ENCODE data around the gene CDK5. TPM values are rescaled to one million over a fixed set of nuclear protein-coding genes. Genes with fewer than 3 reads are reported as not detected.

The CDK5 gene
- total and polyA plus RNA-seq, 2 of the 13 experiments (the other 11 are each of a cell fraction or from before 2014, with no cell fraction given) = 16.4 to 21.3 TPM

DNA sequence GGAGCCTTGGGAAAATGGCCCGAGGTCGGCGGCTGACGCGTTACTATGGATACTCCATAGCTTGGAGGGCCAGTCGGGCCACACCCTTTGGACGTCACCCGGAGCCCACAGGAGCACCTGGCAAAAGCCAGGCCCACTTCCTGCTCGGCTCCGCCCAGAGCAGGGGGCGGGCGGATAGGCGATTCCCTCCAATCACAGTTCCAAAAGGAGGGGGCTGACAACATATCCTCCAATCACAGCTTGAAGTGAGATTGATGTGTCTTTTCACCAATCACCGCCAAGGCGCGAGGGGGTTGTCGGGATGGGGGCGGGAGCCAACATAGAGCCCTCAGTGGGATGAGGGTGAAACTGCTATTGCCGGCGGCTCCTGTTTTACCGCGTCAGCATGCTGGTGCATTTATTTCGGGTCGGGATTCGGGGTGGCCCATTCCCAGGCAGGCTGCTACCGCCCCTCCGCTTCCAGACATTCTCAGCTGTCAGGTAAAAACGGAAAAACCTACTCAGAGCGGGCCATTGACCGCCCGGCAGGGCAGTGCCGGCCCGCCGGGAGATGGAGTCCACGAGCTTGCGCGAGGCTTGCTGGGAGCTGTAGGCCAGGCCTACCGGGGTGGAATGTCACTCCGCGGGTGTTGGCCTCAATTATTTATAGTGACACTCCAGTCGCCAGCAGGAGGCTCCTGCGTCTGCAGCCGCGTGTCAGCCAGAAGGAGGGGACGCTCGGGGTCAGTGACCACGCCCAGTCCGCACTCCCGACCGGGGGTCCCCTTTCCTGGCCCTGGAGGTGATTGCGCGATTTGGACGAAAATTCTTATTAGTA, 29.4 kb downstream of the CDK5 start, which contains the start of gene ABCB8 (continued):
- TF ChIP-seq CREB3 (CRISPR knock-in tag; IDR thresholded peaks at IDR 0.05) (no peak), ELF3 (CRISPR knock-in tag; IDR thresholded peaks at IDR 0.05) (peak; percentile 74; the same call in 1 of the 2 replicates), POGK (CRISPR knock-in tag; conservative IDR thresholded peaks at IDR 0.05) (no peak), MIXL1 (CRISPR knock-in tag; IDR thresholded peaks at IDR 0.05) (peak; percentile 48; the same call in 1 of the 2 replicates), KLF9 (CRISPR knock-in tag; IDR thresholded peaks at IDR 0.05; ENCODE audit: low read depth) (peak; percentile 65), YY1 (IDR thresholded peaks at IDR 0.05; ENCODE audit: insufficient read depth, insufficient replicate concordance, low read depth, low read length) (peak; percentile 70), AHDC1 (CRISPR knock-in tag; IDR thresholded peaks at IDR 0.05; ENCODE audit: borderline replicate concordance) (no peak), ZNF30 (CRISPR knock-in tag; IDR thresholded peaks at IDR 0.05) (no peak), MLLT10 (CRISPR knock-in tag; IDR thresholded peaks at IDR 0.05) (no peak), ZFP62 (CRISPR knock-in tag; IDR thresholded peaks at IDR 0.05) (peak; percentile 80; the same call in 1 of the 2 replicates), KAT8 (CRISPR knock-in tag; IDR thresholded peaks at IDR 0.05) (peak; percentile 88), ZNF326 (CRISPR knock-in tag; IDR thresholded peaks at IDR 0.05; ENCODE audit: borderline replicate concordance) (no peak), ZMAT3 (CRISPR knock-in tag; conservative IDR thresholded peaks at IDR 0.05) (no peak), KLF15 (CRISPR knock-in tag; IDR thresholded peaks at IDR 0.05; ENCODE audit: borderline replicate concordance) (no peak), HDAC2 (CRISPR knock-in tag; IDR thresholded peaks at IDR 0.05) (no peak; the same call in none of the 2 replicates), NFIB (CRISPR knock-in tag; IDR thresholded peaks at IDR 0.05; ENCODE audit: borderline replicate concordance) (no peak), ZBTB7A (CRISPR knock-in tag; IDR thresholded peaks at IDR 0.05) (no peak)
- TF ChIP-seq, protein P1, sequence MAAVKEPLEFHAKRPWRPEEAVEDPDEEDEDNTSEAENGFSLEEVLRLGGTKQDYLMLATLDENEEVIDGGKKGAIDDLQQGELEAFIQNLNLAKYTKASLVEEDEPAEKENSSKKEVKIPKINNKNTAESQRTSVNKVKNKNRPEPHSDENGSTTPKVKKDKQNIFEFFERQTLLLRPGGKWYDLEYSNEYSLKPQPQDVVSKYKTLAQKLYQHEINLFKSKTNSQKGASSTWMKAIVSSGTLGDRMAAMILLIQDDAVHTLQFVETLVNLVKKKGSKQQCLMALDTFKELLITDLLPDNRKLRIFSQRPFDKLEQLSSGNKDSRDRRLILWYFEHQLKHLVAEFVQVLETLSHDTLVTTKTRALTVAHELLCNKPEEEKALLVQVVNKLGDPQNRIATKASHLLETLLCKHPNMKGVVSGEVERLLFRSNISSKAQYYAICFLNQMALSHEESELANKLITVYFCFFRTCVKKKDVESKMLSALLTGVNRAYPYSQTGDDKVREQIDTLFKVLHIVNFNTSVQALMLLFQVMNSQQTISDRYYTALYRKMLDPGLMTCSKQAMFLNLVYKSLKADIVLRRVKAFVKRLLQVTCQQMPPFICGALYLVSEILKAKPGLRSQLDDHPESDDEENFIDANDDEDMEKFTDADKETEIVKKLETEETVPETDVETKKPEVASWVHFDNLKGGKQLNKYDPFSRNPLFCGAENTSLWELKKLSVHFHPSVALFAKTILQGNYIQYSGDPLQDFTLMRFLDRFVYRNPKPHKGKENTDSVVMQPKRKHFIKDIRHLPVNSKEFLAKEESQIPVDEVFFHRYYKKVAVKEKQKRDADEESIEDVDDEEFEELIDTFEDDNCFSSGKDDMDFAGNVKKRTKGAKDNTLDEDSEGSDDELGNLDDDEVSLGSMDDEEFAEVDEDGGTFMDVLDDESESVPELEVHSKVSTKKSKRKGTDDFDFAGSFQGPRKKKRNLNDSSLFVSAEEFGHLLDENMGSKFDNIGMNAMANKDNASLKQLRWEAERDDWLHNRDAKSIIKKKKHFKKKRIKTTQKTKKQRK (IDR thresholded peaks at IDR 0.05; ENCODE audit: low read length) = peak; percentile 57; the same call in 1 of the 2 replicates

Data from HepG2 (cell line).